ENCODE results near the gene ADAMTS5.

DNA sequence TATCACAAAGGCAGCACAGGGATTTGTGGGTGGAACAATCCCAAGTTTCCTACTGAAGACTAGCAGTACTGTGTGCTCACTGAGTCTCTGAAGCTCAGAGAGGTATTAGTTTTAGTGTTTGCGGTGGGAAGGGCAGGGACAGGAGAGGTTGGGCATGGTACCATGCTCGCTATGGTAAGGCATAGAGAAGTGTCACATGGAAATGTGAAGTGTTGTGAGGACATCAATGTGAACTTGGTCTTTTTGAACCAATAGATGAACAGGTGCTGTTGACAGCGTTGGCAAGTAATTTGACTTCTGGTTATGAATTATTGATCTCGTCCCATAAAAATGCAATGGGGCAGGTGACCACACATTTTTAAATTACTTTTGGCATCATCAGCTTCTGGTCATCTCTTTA is 65.9 kb downstream of the ADAMTS5 start:
- TF ChIP-seq, protein P1, sequence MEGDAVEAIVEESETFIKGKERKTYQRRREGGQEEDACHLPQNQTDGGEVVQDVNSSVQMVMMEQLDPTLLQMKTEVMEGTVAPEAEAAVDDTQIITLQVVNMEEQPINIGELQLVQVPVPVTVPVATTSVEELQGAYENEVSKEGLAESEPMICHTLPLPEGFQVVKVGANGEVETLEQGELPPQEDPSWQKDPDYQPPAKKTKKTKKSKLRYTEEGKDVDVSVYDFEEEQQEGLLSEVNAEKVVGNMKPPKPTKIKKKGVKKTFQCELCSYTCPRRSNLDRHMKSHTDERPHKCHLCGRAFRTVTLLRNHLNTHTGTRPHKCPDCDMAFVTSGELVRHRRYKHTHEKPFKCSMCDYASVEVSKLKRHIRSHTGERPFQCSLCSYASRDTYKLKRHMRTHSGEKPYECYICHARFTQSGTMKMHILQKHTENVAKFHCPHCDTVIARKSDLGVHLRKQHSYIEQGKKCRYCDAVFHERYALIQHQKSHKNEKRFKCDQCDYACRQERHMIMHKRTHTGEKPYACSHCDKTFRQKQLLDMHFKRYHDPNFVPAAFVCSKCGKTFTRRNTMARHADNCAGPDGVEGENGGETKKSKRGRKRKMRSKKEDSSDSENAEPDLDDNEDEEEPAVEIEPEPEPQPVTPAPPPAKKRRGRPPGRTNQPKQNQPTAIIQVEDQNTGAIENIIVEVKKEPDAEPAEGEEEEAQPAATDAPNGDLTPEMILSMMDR (IDR thresholded peaks at IDR 0.05), result no peak
- TF ChIP-seq POLR2AphosphoS5 (IDR thresholded peaks at IDR 0.05) (no peak), POLR2A (IDR thresholded peaks at IDR 0.05) (no peak)
